ENCODE measurements around the gene ANKRD49.
A peak's percentile ranks its signal among the peaks of the same experiment; 100 is the strongest.
"Not testable (repeated sequence)": the region's sequence is repeated elsewhere in the genome, so short reads cannot be mapped to it uniquely, and the experiment has no call there.

Gene ANKRD49

GRCh38 chr11:94477624-94478023 lies 16.2 kb upstream of the ANKRD49 start:
- H3K4me3 ChIP-seq (ENCODE audit: low read depth, low read length) = no peak overlapping the region
- no peak for TF ChIP-seq CTCF (IDR thresholded peaks at IDR 0.05; ENCODE audit: borderline replicate concordance, insufficient read depth, low read depth, low read length)

DNA sequence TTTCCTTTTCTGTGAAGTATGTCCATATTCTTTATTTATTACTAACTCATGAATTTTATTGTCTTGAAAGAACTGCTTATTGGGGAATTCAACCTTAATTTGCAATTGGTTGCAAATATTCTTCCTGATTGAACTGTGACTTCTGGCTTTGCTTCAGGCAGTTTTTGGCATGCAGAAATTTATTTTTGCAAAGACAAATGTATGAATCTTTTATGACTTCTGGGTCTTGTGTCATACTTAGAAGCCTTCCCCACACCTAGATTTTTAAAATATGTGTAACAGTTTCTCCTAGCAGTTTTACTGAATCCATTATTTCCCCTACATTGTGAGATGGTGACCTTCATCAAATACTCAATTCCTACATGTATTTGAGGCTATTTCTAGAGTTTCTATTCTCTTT lies 12.4 kb upstream of the ANKRD49 start:
- no peak for TF ChIP-seq CTCF (IDR thresholded peaks at IDR 0.05; ENCODE audit: borderline replicate concordance, insufficient read depth, low read depth, low read length)
- H3K4me3 ChIP-seq (ENCODE audit: low read depth, low read length) = no peak overlapping the region

DNA sequence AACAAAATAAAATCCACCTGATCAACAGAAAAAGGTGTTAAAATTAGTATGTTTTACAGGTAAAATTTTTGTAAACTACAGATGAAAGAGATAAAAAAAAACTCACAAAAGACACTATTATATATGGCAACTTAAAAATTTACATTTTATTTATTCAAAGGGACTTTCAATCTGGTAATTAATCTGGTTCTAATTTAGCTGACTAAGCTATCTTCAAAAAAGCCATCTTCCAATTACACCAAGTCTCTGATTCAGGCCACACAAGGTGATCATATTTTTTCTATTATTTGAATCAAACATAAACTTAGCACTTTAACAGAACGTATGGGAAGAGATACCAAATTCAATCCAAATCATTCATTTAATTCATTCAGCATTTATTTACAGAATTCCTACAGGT lies 7.7 kb upstream of the ANKRD49 start:
- no peak overlapping the region for H3K4me3 ChIP-seq (ENCODE audit: low read depth, low read length)
- TF ChIP-seq CTCF (IDR thresholded peaks at IDR 0.05; ENCODE audit: borderline replicate concordance, insufficient read depth, low read depth, low read length) = no peak

GRCh38 chr11:94494126-94494680 lies 419 bp downstream of the ANKRD49 start:
- no peak for TF ChIP-seq CTCF (IDR thresholded peaks at IDR 0.05; ENCODE audit: borderline replicate concordance, insufficient read depth, low read depth, low read length)
- H3K4me3 ChIP-seq (ENCODE audit: low read depth, low read length) = peak overlapping the region; percentile 82

- no peak overlapping the region for H3K4me3 ChIP-seq (ENCODE audit: low read depth, low read length)
- no peak for TF ChIP-seq CTCF (IDR thresholded peaks at IDR 0.05; ENCODE audit: borderline replicate concordance, insufficient read depth, low read depth, low read length)
Measured at GRCh38 chr11:94500181-94500580, 6.4 kb downstream of the ANKRD49 start.

DNA sequence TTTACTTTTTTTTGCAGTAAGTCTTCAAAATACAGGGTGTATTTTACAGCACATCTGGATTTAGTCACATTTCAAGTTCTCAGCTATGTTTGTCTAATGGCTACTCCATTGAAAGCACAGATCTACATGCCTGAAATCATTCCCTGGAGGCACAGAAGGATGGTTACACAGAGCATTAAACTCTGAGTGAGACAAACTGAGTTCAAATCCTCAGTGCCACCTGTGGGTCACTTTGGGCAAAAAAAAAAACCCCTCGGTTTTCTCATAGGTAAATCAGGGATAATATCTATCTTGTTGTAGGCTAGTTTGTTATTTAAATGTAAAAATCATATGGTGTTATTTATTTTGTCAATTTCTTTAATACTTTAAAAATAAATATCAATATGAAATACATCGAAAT lies 7.7 kb downstream of the ANKRD49 start:
- no peak for TF ChIP-seq CTCF (IDR thresholded peaks at IDR 0.05; ENCODE audit: borderline replicate concordance, insufficient read depth, low read depth, low read length)
- H3K4me3 ChIP-seq (ENCODE audit: low read depth, low read length) = no peak overlapping the region

DNA sequence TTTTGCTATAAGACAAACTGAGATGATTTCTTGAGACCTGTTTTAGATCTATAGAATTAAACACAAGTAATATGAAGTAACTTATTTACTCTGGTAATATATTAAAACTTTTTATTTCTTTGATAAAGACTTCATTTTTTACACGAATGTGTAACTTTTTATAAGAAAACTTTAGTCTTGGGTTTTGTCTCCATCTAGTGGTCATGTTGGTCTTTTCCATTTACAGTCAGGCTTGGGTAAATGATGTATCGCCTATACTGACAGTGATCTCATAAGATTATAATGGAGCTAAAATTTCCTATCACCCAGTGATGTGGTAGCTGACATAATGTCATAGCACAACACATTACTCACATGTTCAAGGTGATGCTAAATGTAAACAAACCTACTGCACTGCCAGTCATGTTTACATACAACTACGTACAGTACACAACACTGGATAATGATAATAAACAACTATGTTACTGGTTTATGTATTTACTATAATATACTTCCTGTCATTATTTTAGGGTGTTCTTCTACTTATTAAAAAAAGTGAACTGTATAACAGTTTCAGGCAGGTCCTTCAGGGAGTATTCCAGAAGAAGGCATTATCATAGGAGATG lies 11.0 kb downstream of the ANKRD49 start:
- H3K4me3 ChIP-seq (ENCODE audit: low read depth, low read length) = no peak overlapping the region
- peak; percentile 27; the same call in 1 of the 2 replicates for TF ChIP-seq CTCF (IDR thresholded peaks at IDR 0.05; ENCODE audit: borderline replicate concordance, insufficient read depth, low read depth, low read length)

DNA sequence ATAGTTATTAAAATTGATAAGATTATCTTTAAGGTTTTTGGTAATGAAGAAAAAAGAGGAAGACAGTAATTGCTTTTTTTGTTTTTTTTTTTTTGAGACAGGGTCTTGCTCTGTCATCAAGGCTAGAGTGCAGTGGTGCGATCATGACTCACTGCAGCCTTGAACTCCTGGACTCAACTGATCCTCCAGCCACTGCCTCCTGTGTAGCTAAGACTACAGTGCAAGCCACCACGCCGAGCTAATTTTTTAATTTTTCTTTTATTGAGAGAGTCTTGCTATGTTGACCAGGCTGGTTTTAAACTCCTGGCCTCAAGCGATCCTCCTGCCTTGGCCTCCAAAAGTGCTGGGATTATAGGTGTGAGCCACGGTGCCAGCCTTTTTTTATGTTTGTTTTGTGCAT lies 12.7 kb downstream of the ANKRD49 start:
- not testable (repeated sequence) for H3K4me3 ChIP-seq (ENCODE audit: low read depth, low read length)
